ENCODE results near the gene IFI30.

The IFI30 gene

DNA sequence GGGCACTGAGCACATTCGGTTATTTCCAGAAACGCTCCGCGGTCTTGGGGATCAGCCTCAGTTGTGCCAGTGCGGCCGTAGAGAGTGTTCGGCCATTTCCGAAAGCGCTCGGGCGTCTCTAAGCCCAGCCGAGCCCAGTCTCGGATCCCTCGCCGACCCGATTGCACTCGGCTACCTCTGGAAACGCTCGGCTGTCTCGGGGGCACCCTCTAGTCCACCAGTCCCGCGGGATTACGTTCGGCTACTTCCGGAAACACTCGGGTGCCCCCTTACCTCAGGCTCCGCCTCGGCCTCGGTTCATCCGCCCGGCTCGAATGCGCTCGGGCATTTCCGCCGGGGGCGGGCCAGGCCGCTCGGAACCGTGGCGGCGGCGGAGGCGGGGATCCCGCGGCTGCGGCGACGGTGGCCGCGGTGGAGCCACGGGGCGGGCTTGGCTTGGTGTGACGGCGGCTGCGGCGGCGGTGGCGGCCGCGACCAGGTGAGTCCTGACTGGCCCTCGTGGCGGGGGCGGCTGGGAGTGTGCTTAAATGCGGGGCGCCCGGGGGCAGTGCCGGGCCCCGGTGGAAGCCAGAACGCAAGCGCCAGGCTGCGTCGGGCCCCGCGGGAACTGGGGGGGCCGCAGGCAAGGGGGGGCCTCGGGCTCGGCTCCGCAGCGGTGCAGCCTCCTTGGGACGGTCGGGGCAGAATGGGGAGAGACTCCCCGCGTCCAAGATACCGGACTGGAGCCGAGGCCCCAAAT is 20.6 kb upstream of the IFI30 start, which contains the start of gene PIK3R2:
Gene PIK3R2, plus strand, starts transcription at position 347 of the 739 bp plus-strand sequence. CDS start 2,717 bp downstream, outside the sequence.
- H3K36me3 ChIP-seq (ENCODE audit: insufficient read depth), result no peaks in the 10 kb centered on the region
- H3K27me3 ChIP-seq (ENCODE audit: insufficient read depth, low read depth), result no peaks in the 10 kb centered on the region
- H3K79me2 ChIP-seq (ENCODE audit: insufficient read depth, low read depth), result no peaks in the 10 kb centered on the region
- peak within 1 kb of the TSS; percentile 84 for H3K9ac ChIP-seq
- peak within 1 kb of the TSS; percentile 79 for H3K27ac ChIP-seq
- TF ChIP-seq, protein P1, sequence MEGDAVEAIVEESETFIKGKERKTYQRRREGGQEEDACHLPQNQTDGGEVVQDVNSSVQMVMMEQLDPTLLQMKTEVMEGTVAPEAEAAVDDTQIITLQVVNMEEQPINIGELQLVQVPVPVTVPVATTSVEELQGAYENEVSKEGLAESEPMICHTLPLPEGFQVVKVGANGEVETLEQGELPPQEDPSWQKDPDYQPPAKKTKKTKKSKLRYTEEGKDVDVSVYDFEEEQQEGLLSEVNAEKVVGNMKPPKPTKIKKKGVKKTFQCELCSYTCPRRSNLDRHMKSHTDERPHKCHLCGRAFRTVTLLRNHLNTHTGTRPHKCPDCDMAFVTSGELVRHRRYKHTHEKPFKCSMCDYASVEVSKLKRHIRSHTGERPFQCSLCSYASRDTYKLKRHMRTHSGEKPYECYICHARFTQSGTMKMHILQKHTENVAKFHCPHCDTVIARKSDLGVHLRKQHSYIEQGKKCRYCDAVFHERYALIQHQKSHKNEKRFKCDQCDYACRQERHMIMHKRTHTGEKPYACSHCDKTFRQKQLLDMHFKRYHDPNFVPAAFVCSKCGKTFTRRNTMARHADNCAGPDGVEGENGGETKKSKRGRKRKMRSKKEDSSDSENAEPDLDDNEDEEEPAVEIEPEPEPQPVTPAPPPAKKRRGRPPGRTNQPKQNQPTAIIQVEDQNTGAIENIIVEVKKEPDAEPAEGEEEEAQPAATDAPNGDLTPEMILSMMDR (conservative IDR thresholded peaks at IDR 0.05; ENCODE audit: low read depth, low read length), result peak; percentile 45; the same call in 1 of the 2 replicates
- peak within 1 kb of the TSS; percentile 79 for H2AFZ ChIP-seq (ENCODE audit: low read depth)
- H4K20me1 ChIP-seq (ENCODE audit: insufficient read depth), result no peaks in the 10 kb centered on the region
- H3K4me2 ChIP-seq, result peak within 1 kb of the TSS; percentile 85
- H3K4me1 ChIP-seq (ENCODE audit: low read depth, poor library complexity, severe bottlenecking), result peaks cover 13% of the 10 kb centered on the region
- no peak within 1 kb of the TSS for H3K4me3 ChIP-seq (IDR thresholded peaks at IDR 0.05; ENCODE audit: insufficient read depth, low read depth, low read length)

DNA sequence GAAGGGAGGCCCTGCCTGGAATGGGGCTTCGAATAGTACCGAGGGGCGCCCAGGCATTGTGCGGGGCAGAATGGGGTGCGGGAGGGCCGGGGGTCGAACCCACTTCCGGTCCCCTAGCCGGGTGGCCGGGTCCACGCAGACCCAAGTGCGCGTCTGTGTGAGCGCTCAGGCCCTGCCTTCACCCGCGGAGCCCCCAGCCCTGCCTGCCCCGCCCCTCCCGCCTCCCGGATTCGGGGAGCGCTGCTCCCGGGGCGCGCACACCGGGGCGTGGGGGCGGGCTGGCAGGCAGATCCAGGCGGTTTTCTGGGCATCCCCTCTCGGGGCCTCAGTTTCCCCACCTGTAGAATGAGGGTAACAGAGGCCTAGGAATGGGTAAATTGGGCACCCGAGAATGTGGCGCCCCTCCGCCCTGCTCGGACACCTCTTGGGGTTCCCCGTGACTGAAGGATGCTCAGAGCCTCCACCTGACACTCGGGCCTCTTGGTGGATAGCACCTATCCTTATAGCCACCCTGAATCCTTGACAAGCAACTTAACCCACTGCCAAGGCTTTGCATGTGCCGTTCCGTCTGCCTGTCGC is 20.0 kb upstream of the IFI30 start:
- TF ChIP-seq, protein P1 (conservative IDR thresholded peaks at IDR 0.05; ENCODE audit: low read depth, low read length), result no peak
- Histone ChIP-seq H3K79me2 (ENCODE audit: insufficient read depth, low read depth) (no peaks in the 10 kb centered on the region), H2AFZ (ENCODE audit: low read depth) (peak overlapping the region; percentile 79), H3K9ac (peak overlapping the region; percentile 84), H3K4me2 (peak overlapping the region; percentile 66), H3K36me3 (ENCODE audit: insufficient read depth) (no peaks in the 10 kb centered on the region), H3K27me3 (ENCODE audit: insufficient read depth, low read depth) (no peaks in the 10 kb centered on the region), H4K20me1 (ENCODE audit: insufficient read depth) (no peaks in the 10 kb centered on the region), H3K4me3 (IDR thresholded peaks at IDR 0.05; ENCODE audit: insufficient read depth, low read depth, low read length) (no peak overlapping the region), H3K4me1 (ENCODE audit: low read depth, poor library complexity, severe bottlenecking) (peaks cover 13% of the 10 kb centered on the region), H3K27ac (peak overlapping the region; percentile 21)

DNA sequence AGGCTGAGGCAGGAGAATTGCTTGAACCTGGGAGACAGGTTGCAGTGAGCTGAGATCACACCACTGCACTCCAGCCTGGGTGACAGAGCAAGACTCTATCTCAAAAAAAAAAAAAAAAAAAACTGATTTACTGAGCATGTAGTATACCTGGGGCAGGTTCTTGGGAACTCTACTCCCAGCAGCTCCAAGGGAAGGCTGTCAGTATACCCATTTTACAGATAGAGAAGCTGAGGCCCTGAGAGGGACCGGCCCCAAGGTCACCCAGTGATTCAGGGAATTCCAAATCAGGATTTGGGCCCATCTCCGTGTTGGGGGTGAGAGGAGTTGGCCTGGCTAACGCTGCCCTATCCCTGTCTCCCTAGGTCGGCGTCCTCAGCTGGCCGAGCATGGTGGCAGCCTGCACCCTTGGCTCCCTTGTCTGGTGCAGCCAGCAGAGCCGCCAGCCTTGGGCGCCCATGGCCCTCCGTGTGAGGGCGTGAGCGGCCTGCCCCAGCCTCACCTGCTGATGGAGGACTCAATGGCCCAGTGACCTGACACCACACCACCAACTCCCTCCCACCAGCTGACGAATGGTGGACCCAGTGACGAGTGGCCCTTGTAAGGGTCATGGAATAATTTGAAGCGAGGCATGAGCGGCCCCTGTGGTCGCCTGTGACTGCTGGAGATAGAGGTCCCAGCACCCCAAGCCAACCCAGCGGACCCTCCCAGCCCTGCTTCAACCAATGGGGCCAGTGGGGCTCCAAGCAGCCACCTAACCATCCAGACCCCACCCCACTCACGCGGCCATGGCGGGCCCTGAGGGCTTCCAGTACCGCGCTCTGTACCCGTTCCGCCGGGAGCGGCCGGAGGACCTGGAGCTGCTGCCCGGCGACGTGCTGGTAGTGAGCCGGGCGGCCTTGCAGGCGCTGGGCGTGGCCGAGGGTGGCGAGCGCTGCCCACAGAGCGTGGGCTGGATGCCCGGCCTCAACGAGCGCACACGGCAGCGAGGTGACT is 18.2 kb upstream of the IFI30 start:
- H3K4me3 ChIP-seq (IDR thresholded peaks at IDR 0.05; ENCODE audit: insufficient read depth, low read depth, low read length), result no peak overlapping the region
- no peaks in the 10 kb centered on the region for H3K36me3 ChIP-seq (ENCODE audit: insufficient read depth)
- H3K4me2 ChIP-seq, result no peak overlapping the region
- no peaks in the 10 kb centered on the region for H3K79me2 ChIP-seq (ENCODE audit: insufficient read depth, low read depth)
- no peaks in the 10 kb centered on the region for H3K27me3 ChIP-seq (ENCODE audit: insufficient read depth, low read depth)
- no peak overlapping the region for H3K9ac ChIP-seq
- no peak overlapping the region for H2AFZ ChIP-seq (ENCODE audit: low read depth)
- TF ChIP-seq, protein P1 (conservative IDR thresholded peaks at IDR 0.05; ENCODE audit: low read depth, low read length), result no peak
- no peak overlapping the region for H3K27ac ChIP-seq
- peaks cover 13% of the 10 kb centered on the region for H3K4me1 ChIP-seq (ENCODE audit: low read depth, poor library complexity, severe bottlenecking)
- H4K20me1 ChIP-seq (ENCODE audit: insufficient read depth), result no peaks in the 10 kb centered on the region

DNA sequence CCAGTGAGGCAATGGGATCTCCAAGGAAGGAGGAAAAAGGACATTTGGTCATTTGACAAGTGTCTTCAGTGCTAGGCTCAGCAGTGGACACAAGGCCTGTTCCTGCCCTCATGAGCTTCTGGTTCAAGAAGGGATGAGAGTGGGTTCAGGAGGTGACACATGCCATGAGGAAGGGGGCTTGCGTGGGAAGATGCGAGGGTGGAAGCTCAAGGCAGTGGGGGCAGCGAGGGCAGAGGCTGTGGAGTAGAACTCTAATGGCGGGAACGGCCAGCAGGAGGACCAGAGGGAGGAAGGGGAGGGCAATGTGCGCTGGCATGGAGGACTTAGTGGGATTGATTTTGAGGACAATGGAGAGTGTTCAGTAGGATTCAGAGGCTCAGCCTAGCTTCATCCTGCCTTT is 17.3 kb upstream of the IFI30 start:
- Histone ChIP-seq H3K4me3 (IDR thresholded peaks at IDR 0.05; ENCODE audit: insufficient read depth, low read depth, low read length) (no peak overlapping the region), H3K36me3 (ENCODE audit: insufficient read depth) (no peaks in the 10 kb centered on the region), H3K27ac (no peak overlapping the region), H4K20me1 (ENCODE audit: insufficient read depth) (no peaks in the 10 kb centered on the region), H2AFZ (ENCODE audit: low read depth) (no peak overlapping the region), H3K27me3 (ENCODE audit: insufficient read depth, low read depth) (no peaks in the 10 kb centered on the region), H3K9ac (no peak overlapping the region), H3K4me1 (ENCODE audit: low read depth, poor library complexity, severe bottlenecking) (peaks cover 11% of the 10 kb centered on the region), H3K4me2 (no peak overlapping the region), H3K79me2 (ENCODE audit: insufficient read depth, low read depth) (no peaks in the 10 kb centered on the region)
- TF ChIP-seq, protein P1 (conservative IDR thresholded peaks at IDR 0.05; ENCODE audit: low read depth, low read length), result no peak
